Measurements from ENCODE around the gene MIA.
"Not testable (repeated sequence)": the region's sequence is repeated elsewhere in the genome, so short reads cannot be mapped to it uniquely, and the experiment has no call there.

MIA gene

GRCh38 chr19:40755248-40755624 is 20.1 kb upstream of the MIA start:
- peaks cover 58 to 86% (median 79%) of the 10 kb centered on the region in 11 experiments; a peak in 21 of 22 replicates for H4K20me1 ChIP-seq
- peaks cover 47 to 56% (median 51%) of the 10 kb centered on the region in 10 experiments for H3K4me1 ChIP-seq
- no peaks in the 10 kb centered on the region for H3K9me3 ChIP-seq (replicated peaks in 1 of 11)
- peak overlapping the region in 6 of 11 experiments; percentile 4 to 58 (median 44); a peak in 5 of 22 replicates for H3K27ac ChIP-seq
- H3K36me3 ChIP-seq: peaks cover 49 to 82% (median 76%) of the 10 kb centered on the region in 11 experiments
- H3K4me2 ChIP-seq: peak overlapping the region; percentile 54 to 94 (median 87)
- peak overlapping the region in 5 of 10 experiments; percentile 30 to 53 (median 48); a peak in 6 of 20 replicates for H3K4me3 ChIP-seq
- TF ChIP-seq Cebpa-rat (IDR thresholded peaks at IDR 0.05): no peak
- peak overlapping the region in 9 of 11 experiments; percentile 3 to 67 (median 46); a peak in 9 of 22 replicates for H3K9ac ChIP-seq
- H3K27me3 ChIP-seq: no peaks in the 10 kb centered on the region

- Histone ChIP-seq H3K27ac (peak overlapping the region in 3 of 11 experiments; percentile 28 to 58 (median 53); a peak in 3 of 22 replicates), H3K27me3 (no peaks in the 10 kb centered on the region), H3K36me3 (peaks cover 55 to 87% (median 82%) of the 10 kb centered on the region in 11 experiments), H3K4me2 (peak overlapping the region; percentile 54 to 94 (median 87)), H4K20me1 (peaks cover 63 to 92% (median 84%) of the 10 kb centered on the region in 11 experiments; a peak in 21 of 22 replicates), H3K4me3 (0 out of 20 replicates have a peak overlapping the region, but pooled peaks of 2 of the 10 experiments have one; percentile 48 to 53), H3K9ac (peak overlapping the region in 7 of 11 experiments; percentile 3 to 56 (median 30); a peak in 8 of 22 replicates), H3K9me3 (replicated peaks in 1 of 11) (no peaks in the 10 kb centered on the region), H3K4me1 (peaks cover 47 to 56% (median 51%) of the 10 kb centered on the region in 10 experiments)
- no peak for TF ChIP-seq Cebpa-rat (IDR thresholded peaks at IDR 0.05)
Observed at GRCh38 chr19:40755791-40756190, 19.5 kb upstream of the MIA start.

GRCh38 chr19:40756502-40757110 is 18.7 kb upstream of the MIA start:
- Histone ChIP-seq H3K9ac (peak overlapping the region in 7 of 11 experiments; percentile 11 to 56 (median 30); a peak in 4 of 22 replicates), H3K4me1 (peaks cover 47 to 56% (median 51%) of the 10 kb centered on the region in 10 experiments), H3K27me3 (no peaks in the 10 kb centered on the region), H4K20me1 (peaks cover 66 to 100% (median 90%) of the 10 kb centered on the region in 11 experiments; a peak in 21 of 22 replicates), H3K4me2 (peak overlapping the region; percentile 54 to 94 (median 87)), H3K27ac (peak overlapping the region in 3 of 11 experiments; percentile 16 to 22 (median 20); a peak in 2 of 22 replicates), H3K4me3 (no peak overlapping the region), H3K9me3 (replicated peaks in 1 of 11) (no peaks in the 10 kb centered on the region), H3K36me3 (peaks cover 63 to 95% (median 90%) of the 10 kb centered on the region in 11 experiments)
- no peak for TF ChIP-seq Cebpa-rat (IDR thresholded peaks at IDR 0.05)

DNA sequence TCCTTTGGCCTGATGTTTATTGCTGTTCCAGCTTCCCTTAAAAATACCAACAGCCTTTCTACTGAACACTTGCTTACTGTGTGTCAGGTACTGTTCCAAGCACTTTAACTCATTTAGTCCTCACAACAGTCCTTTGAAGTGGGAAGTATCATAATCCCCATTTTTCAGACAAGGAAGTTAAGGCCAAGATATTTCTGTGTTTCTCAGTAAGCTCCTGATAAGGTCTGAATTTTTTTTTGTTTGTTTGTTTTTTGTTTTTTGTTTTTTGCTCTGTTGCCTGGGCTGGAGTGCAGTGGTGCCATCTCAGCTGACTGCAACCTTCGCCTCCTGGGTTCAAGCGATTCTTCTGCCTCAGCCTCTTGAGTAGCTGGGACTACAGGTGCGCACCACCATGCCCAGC is 16.8 kb upstream of the MIA start:
- Histone ChIP-seq H3K4me3 (no peak overlapping the region), H4K20me1 (peaks cover 84 to 100% (median 100%) of the 10 kb centered on the region in 11 experiments; a peak in 21 of 22 replicates), H3K27ac (no peak overlapping the region), H3K36me3 (peaks cover 82 to 100% (median 99%) of the 10 kb centered on the region in 11 experiments), H3K4me2 (no peak overlapping the region), H3K9ac (no peak overlapping the region), H3K9me3 (replicated peaks in 1 of 11) (no peaks in the 10 kb centered on the region), H3K4me1 (peaks cover 35 to 52% (median 43%) of the 10 kb centered on the region in 10 experiments), H3K27me3 (no peaks in the 10 kb centered on the region)
- TF ChIP-seq Cebpa-rat (IDR thresholded peaks at IDR 0.05): no peak

- Histone ChIP-seq H3K36me3 (peaks cover 91 to 100% (median 100%) of the 10 kb centered on the region in 11 experiments), H3K27ac (no peak overlapping the region), H3K4me1 (peaks cover 26 to 43% (median 34%) of the 10 kb centered on the region in 10 experiments), H3K9me3 (replicated peaks in 1 of 11) (no peaks in the 10 kb centered on the region), H3K4me2 (no peak overlapping the region), H3K9ac (no peak overlapping the region; a peak in 1 of 22 replicates), H3K4me3 (no peak overlapping the region), H4K20me1 (peaks cover 88 to 100% (median 100%) of the 10 kb centered on the region in 11 experiments; a peak in 21 of 22 replicates), H3K27me3 (no peaks in the 10 kb centered on the region)
- TF ChIP-seq Cebpa-rat (IDR thresholded peaks at IDR 0.05): no peak
Observed at GRCh38 chr19:40759352-40759751, 16.0 kb upstream of the MIA start.

- no peak for TF ChIP-seq Cebpa-rat (IDR thresholded peaks at IDR 0.05)
- Histone ChIP-seq H3K36me3 (peaks cover 91 to 100% (median 100%) of the 10 kb centered on the region in 11 experiments), H3K27ac (peak overlapping the region in 3 of 11 experiments; percentile 4 to 17 (median 10); a peak in 4 of 22 replicates), H3K9ac (peak overlapping the region in 5 of 11 experiments; percentile 2 to 50 (median 11); a peak in 4 of 22 replicates), H3K4me2 (no peak overlapping the region), H3K4me1 (peaks cover 0 to 15% (median 4%) of the 10 kb centered on the region in 10 experiments; a peak in 8 of 20 replicates), H3K9me3 (replicated peaks in 1 of 11) (no peaks in the 10 kb centered on the region), H3K27me3 (no peaks in the 10 kb centered on the region), H4K20me1 (peaks cover 65 to 91% (median 86%) of the 10 kb centered on the region in 11 experiments; a peak in 21 of 22 replicates), H3K4me3 (no peak overlapping the region)
Observed at GRCh38 chr19:40762754-40763470, 12.4 kb upstream of the MIA start.

DNA sequence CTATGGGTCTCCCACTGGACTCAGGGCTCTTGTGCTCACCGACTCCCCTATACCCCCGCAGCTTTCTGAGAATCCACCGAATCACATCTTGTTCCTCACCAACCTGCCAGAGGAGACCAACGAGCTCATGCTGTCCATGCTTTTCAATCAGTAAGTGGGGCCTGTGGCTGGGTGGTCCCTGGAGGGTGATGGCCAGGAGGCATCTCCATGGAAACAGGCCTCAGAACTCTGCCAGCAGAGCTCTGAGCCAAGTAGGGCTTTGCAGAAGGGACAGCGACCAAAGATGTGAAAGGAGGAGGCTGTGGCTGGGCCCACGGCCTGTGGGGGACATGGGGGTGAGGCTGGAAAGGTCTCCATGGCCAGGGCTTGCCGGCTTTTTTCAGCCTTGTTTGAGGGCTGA is 11.8 kb upstream of the MIA start:
- TF ChIP-seq Cebpa-rat (IDR thresholded peaks at IDR 0.05): no peak
- no peak overlapping the region for H3K4me3 ChIP-seq
- H4K20me1 ChIP-seq: peaks cover 61 to 85% (median 80%) of the 10 kb centered on the region in 11 experiments; a peak in 21 of 22 replicates
- 0 out of 22 replicates have a peak overlapping the region, but pooled peaks of 1 of the 11 experiments have one; percentile 12 for H3K9ac ChIP-seq
- peaks cover 86 to 100% (median 98%) of the 10 kb centered on the region in 11 experiments for H3K36me3 ChIP-seq
- H3K4me2 ChIP-seq: no peak overlapping the region
- no peaks in the 10 kb centered on the region for H3K9me3 ChIP-seq (replicated peaks in 1 of 11)
- H3K4me1 ChIP-seq: peaks cover 0 to 15% (median 4%) of the 10 kb centered on the region in 10 experiments; a peak in 8 of 20 replicates
- no peaks in the 10 kb centered on the region for H3K27me3 ChIP-seq
- no peak overlapping the region for H3K27ac ChIP-seq

DNA sequence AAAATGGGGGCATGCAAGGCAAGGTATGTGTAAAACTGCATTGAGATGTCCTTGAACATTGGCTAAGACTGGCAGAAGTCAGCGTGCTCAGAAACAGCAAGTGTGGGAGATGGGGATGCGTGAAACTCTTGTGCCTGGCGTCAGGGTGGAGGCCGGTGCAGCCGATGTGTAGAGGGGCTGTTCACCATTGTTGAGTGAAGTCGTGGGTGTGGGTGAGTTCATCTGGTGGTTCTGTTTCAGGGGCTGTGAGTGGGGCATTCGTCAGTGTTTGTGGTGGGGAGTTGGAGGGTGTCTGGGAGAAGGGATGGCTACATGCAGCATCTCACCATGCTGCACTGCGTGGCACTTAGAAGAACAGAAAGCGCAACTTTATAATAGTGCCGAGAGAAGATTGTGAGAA is 11.4 kb upstream of the MIA start:
- Histone ChIP-seq H3K4me2 (no peak overlapping the region), H3K27ac (no peak overlapping the region), H3K4me1 (peaks cover 0 to 15% (median 4%) of the 10 kb centered on the region in 10 experiments; a peak in 8 of 20 replicates), H3K27me3 (no peaks in the 10 kb centered on the region), H4K20me1 (peaks cover 59 to 81% (median 75%) of the 10 kb centered on the region in 11 experiments; a peak in 21 of 22 replicates), H3K36me3 (peaks cover 81 to 100% (median 98%) of the 10 kb centered on the region in 11 experiments), H3K9me3 (replicated peaks in 1 of 11) (no peaks in the 10 kb centered on the region; a peak in 1 of 22 replicates), H3K4me3 (no peak overlapping the region), H3K9ac (no peak overlapping the region)
- TF ChIP-seq Cebpa-rat (IDR thresholded peaks at IDR 0.05): no peak

DNA sequence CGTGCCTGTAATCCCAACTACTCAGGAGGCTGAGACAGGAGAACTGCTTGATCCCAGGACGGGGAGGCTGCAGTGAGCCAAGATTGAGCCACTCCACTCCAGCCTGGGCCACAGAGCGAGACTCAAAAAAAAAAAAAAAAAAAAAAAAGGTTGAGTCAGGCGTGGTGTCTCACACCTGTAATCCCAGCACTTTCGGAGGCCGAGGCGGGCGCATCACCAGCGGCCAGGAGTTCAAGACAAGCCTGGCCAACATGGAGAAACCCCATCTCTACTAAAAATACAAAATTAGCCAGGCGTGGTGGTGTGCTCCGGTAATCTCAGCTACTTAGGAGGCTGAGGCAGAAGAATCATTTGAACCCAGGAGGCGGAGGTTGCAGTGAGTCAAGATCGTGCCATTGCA is 8.9 kb upstream of the MIA start:
- H3K27ac ChIP-seq, H3K4me2 ChIP-seq, H3K27me3 ChIP-seq, H3K4me3 ChIP-seq, H3K9ac ChIP-seq: not testable (repeated sequence)
- H3K36me3 ChIP-seq: peaks cover 69 to 100% (median 94%) of the 10 kb centered on the region in 11 experiments
- H3K9me3 ChIP-seq (replicated peaks in 1 of 11): peaks cover 4 to 23% (median 18%) of the 10 kb centered on the region in 11 experiments; a peak in 19 of 22 replicates
- peaks cover 36 to 57% (median 51%) of the 10 kb centered on the region in 11 experiments; a peak in 21 of 22 replicates for H4K20me1 ChIP-seq
- peaks cover 0 to 15% (median 4%) of the 10 kb centered on the region in 10 experiments; a peak in 7 of 20 replicates for H3K4me1 ChIP-seq
